Activated CD8-positive, alpha-beta T cell treated with anti-CD3 and anti-CD28 coated beads, Interleukin-2, amount 10 ng/mL, durations not matched to agents 7 days and 5 days (primary cell): Measurements from ENCODE around the gene RNF180. TPM values are rescaled to one million over a fixed set of nuclear protein-coding genes. Genes with fewer than 3 reads are reported as not detected.

ENCODE experiments used
- ATAC-seq: fragments of 150-1000 bp; cut with Tn5 transposase; one replicate; pipeline ENCODE4 v1.10.0; 2021; ENCODE audit warnings: moderate library complexity
- CTCF ChIA-PET: fragments of 350-600 bp; sonication (Branson Sonifier 250); formaldehyde crosslinking; loops from one replicate; lab custom pipeline; 2021; ENCODE audit warnings: antibody characterized with exemption; lab: Charles Lee
- POLR2A ChIA-PET: fragments of 350-600 bp; sonication (Branson Sonifier 250); formaldehyde crosslinking; loops from one replicate; lab custom pipeline; 2021; ENCODE audit warnings: antibody characterized with exemption; lab: Charles Lee
- DNase-seq: peaks from one replicate; pipeline ENCODE4 v3.0.0-alpha.2; 2020
- H3K27ac Mint-ChIP-seq: one replicate; pipeline ENCODE4 v1.8.0; 2021; ENCODE audit warnings: mild to moderate bottlenecking, mixed read lengths
- H3K27me3 Mint-ChIP-seq: one replicate; pipeline ENCODE4 v1.8.0; 2021; ENCODE audit warnings: low read depth, mixed read lengths
- H3K36me3 Mint-ChIP-seq: one replicate; pipeline ENCODE4 v1.8.0; 2021; ENCODE audit warnings: low read depth, mixed read lengths
- H3K4me1 Mint-ChIP-seq: one replicate; pipeline ENCODE4 v1.8.0; 2021; ENCODE audit warnings: low read depth, mixed read lengths
- H3K4me3 Mint-ChIP-seq: one replicate; pipeline ENCODE4 v1.8.0; 2021; ENCODE audit warnings: mild to moderate bottlenecking, mixed read lengths
- H3K9me3 Mint-ChIP-seq: one replicate; pipeline ENCODE4 v1.8.0; 2022; ENCODE audit warnings: mixed read lengths; ENCODE audit not compliant: insufficient read depth
- total RNA-seq, 2 experiments: library from RNA; stranded (reverse); gene quantifications; one replicate each; pipeline ENCODE4 v1.2.3, GENCODE V29; 2021

The RNF180 gene
- total RNA-seq, 2 experiments from 2014 or later, result not detected

GRCh38 chr5:64183956-64184355 lies 18.3 kb downstream of the RNF180 start:
- H3K36me3 Mint-ChIP-seq, result no peaks in the 10 kb centered on the region
- no peak overlapping the region for H3K27ac Mint-ChIP-seq
- DNase-seq, result no peak
- no peaks in the 10 kb centered on the region for H3K4me1 Mint-ChIP-seq
- H3K27me3 Mint-ChIP-seq, result no peaks in the 10 kb centered on the region
- no peak for ATAC-seq
- POLR2A ChIA-PET, result no interaction called here
- CTCF ChIA-PET, result no interaction called here
- no peak overlapping the region for H3K4me3 Mint-ChIP-seq
- H3K9me3 Mint-ChIP-seq, result no peaks in the 10 kb centered on the region

DNA sequence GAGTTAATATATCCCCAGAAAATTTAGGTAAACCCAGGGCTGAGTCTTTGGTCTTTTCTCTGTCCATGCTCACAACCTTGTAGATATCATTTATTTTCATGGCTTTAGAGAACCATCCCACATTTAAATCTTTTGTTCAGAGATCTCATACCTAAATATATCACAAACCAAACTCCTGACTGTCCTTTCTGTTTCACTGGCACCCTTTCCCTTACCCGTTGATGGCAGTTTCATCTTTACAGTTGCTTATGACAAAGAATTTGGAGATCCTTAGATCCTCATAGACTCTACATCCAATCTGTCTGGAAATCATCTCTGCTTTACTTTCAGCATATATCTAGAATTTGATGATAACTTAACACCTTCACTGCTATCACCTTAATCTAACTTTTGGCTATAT lies 19.2 kb downstream of the RNF180 start:
- Mint-ChIP-seq H3K4me1 (no peaks in the 10 kb centered on the region), H3K4me3 (no peak overlapping the region), H3K9me3 (no peaks in the 10 kb centered on the region), H3K36me3 (no peaks in the 10 kb centered on the region), H3K27me3 (no peaks in the 10 kb centered on the region), H3K27ac (no peak overlapping the region)
- CTCF ChIA-PET, result no interaction called here
- ATAC-seq (no peak), DNase-seq (no peak)
- POLR2A ChIA-PET, result no interaction called here

DNA sequence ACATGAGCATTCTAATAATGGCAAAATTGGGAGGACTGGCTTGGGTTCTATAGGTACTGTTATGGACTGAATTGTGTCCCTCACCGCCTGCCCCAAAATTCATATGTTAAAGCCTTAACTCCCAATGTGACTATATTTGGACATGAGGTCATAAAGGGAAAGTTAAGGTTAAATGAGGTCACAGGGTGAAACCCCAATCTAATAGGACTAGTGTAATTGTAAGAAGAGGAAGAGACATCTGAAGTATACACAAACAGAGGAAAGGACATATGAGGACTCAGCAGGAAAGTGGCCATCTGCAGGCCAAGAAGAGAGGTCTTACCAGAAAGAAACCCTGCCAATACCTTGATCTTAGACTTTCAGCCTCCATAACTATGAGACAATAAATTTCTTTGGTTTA lies 23.1 kb downstream of the RNF180 start:
- no peaks in the 10 kb centered on the region for H3K4me1 Mint-ChIP-seq
- ATAC-seq, result no peak
- H3K4me3 Mint-ChIP-seq, result no peak overlapping the region
- H3K27ac Mint-ChIP-seq, result no peak overlapping the region
- DNase-seq, result no peak
- no peaks in the 10 kb centered on the region for H3K27me3 Mint-ChIP-seq
- POLR2A ChIA-PET, result no interaction called here
- CTCF ChIA-PET, result no interaction called here
- H3K9me3 Mint-ChIP-seq, result no peaks in the 10 kb centered on the region
- H3K36me3 Mint-ChIP-seq, result no peaks in the 10 kb centered on the region

GRCh38 chr5:64190562-64191306 lies 25.1 kb downstream of the RNF180 start:
- H3K9me3 Mint-ChIP-seq, result no peaks in the 10 kb centered on the region
- no peak overlapping the region for H3K27ac Mint-ChIP-seq
- H3K36me3 Mint-ChIP-seq, result no peaks in the 10 kb centered on the region
- no peak for ATAC-seq
- CTCF ChIA-PET, result no interaction called here
- no peaks in the 10 kb centered on the region for H3K27me3 Mint-ChIP-seq
- no peak for DNase-seq
- POLR2A ChIA-PET, result no interaction called here
- H3K4me1 Mint-ChIP-seq, result no peaks in the 10 kb centered on the region
- no peak overlapping the region for H3K4me3 Mint-ChIP-seq

GRCh38 chr5:64195981-64196380 lies 30.3 kb downstream of the RNF180 start:
- no peaks in the 10 kb centered on the region for H3K36me3 Mint-ChIP-seq
- H3K4me1 Mint-ChIP-seq, result no peaks in the 10 kb centered on the region
- ChIA-PET CTCF (no interaction called here), POLR2A (no interaction called here)
- DNase-seq (no peak), ATAC-seq (no peak)
- no peak overlapping the region for H3K27ac Mint-ChIP-seq
- H3K9me3 Mint-ChIP-seq, result no peaks in the 10 kb centered on the region
- H3K27me3 Mint-ChIP-seq, result no peaks in the 10 kb centered on the region
- no peak overlapping the region for H3K4me3 Mint-ChIP-seq

- ChIA-PET POLR2A (no interaction called here), CTCF (no interaction called here)
- H3K27me3 Mint-ChIP-seq, result no peaks in the 10 kb centered on the region
- DNase-seq, result no peak
- no peaks in the 10 kb centered on the region for H3K9me3 Mint-ChIP-seq
- no peaks in the 10 kb centered on the region for H3K36me3 Mint-ChIP-seq
- no peak overlapping the region for H3K27ac Mint-ChIP-seq
- no peaks in the 10 kb centered on the region for H3K4me1 Mint-ChIP-seq
- ATAC-seq, result no peak
- H3K4me3 Mint-ChIP-seq, result no peak overlapping the region
These were observed 33.8 kb downstream of the RNF180 start for GRCh38 chr5:64199425-64199824.

- H3K27ac Mint-ChIP-seq, result no peak overlapping the region
- DNase-seq, result no peak
- H3K27me3 Mint-ChIP-seq, result no peaks in the 10 kb centered on the region
- no peaks in the 10 kb centered on the region for H3K9me3 Mint-ChIP-seq
- no peaks in the 10 kb centered on the region for H3K36me3 Mint-ChIP-seq
- POLR2A ChIA-PET, result no interaction called here
- CTCF ChIA-PET, result no interaction called here
- no peaks in the 10 kb centered on the region for H3K4me1 Mint-ChIP-seq
- no peak for ATAC-seq
- H3K4me3 Mint-ChIP-seq, result no peak overlapping the region
These were observed 36.4 kb downstream of the RNF180 start for GRCh38 chr5:64201996-64202395.

- Mint-ChIP-seq H3K4me1 (no peaks in the 10 kb centered on the region), H3K4me3 (no peak overlapping the region), H3K27ac (no peak overlapping the region), H3K36me3 (no peaks in the 10 kb centered on the region), H3K9me3 (no peaks in the 10 kb centered on the region), H3K27me3 (no peaks in the 10 kb centered on the region)
- ATAC-seq (no peak), DNase-seq (no peak)
- CTCF ChIA-PET, result no interaction called here
- POLR2A ChIA-PET, result no interaction called here
These were observed 41.0 kb downstream of the RNF180 start for GRCh38 chr5:64206653-64207052.

DNA sequence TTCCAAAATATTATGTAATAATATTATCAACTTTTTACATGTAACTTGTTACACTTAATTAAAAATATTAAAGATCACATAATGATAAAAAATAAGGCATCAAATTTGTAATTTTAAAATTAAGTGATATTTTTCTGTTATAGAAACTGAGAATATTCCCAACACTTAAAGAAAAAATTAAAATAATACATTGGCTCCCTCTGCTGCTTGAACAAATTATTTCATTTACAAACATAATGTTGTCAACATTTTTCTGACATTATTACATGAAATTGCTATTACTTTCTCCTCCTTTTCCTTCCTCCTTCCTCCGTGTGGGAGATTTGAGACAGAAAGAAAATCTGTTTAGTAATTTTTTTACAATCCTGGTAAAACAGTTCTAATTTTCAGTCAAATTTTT lies 42.3 kb downstream of the RNF180 start:
- H3K27ac Mint-ChIP-seq, result no peak overlapping the region

GRCh38 chr5:64209353-64209752 lies 43.7 kb downstream of the RNF180 start:
- ATAC-seq (no peak), DNase-seq (no peak)
- ChIA-PET POLR2A (no interaction called here), CTCF (no interaction called here)
- Mint-ChIP-seq H3K27ac (no peak overlapping the region), H3K4me1 (no peaks in the 10 kb centered on the region), H3K36me3 (no peaks in the 10 kb centered on the region), H3K27me3 (no peaks in the 10 kb centered on the region), H3K9me3 (no peaks in the 10 kb centered on the region), H3K4me3 (no peak overlapping the region)

More for the DNA sequence above, 42.3 kb downstream of the RNF180 start:
- DNase-seq (no peak), ATAC-seq (no peak)
- Mint-ChIP-seq H3K4me1 (no peaks in the 10 kb centered on the region), H3K9me3 (no peaks in the 10 kb centered on the region), H3K27me3 (no peaks in the 10 kb centered on the region), H3K4me3 (no peak overlapping the region), H3K36me3 (no peaks in the 10 kb centered on the region)
- ChIA-PET CTCF (no interaction called here), POLR2A (no interaction called here)

GRCh38 chr5:64210866-64211265 lies 45.2 kb downstream of the RNF180 start:
- CTCF ChIA-PET, result no interaction called here
- Mint-ChIP-seq H3K4me3 (no peak overlapping the region), H3K36me3 (no peaks in the 10 kb centered on the region), H3K9me3 (no peaks in the 10 kb centered on the region), H3K27ac (no peak overlapping the region), H3K4me1 (no peaks in the 10 kb centered on the region), H3K27me3 (no peaks in the 10 kb centered on the region)
- DNase-seq, result no peak
- POLR2A ChIA-PET, result no interaction called here
- ATAC-seq, result no peak

DNA sequence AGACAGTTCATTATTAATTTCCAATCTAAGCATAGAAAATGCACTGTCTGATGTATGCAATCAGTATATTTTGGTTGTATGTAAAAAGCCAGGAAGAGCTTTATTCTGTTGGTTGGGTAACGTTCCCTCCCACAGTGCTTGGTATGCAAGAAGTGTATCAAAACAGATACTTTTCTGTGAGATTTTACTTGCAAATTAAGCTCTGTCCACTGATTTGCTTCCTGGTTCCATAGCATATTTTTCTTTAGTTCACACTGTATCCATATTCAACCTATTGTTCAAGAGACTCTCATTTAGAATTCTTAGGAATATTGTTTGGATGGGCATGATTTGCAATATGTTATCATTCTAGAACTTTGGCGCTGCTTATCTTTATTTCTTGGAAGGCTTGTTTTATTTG lies 47.4 kb downstream of the RNF180 start:
- Mint-ChIP-seq H3K4me3 (no peak overlapping the region), H3K27me3 (no peaks in the 10 kb centered on the region), H3K36me3 (no peaks in the 10 kb centered on the region), H3K9me3 (no peaks in the 10 kb centered on the region), H3K4me1 (no peaks in the 10 kb centered on the region), H3K27ac (no peak overlapping the region)
- POLR2A ChIA-PET, result no interaction called here
- ATAC-seq (no peak), DNase-seq (no peak)
- CTCF ChIA-PET, result no interaction called here

- POLR2A ChIA-PET, result no interaction called here
These were observed 47.9 kb downstream of the RNF180 start for GRCh38 chr5:64213531-64213930.

More at GRCh38 chr5:64213531-64213930, 47.9 kb downstream of the RNF180 start:
- ATAC-seq, result no peak
- CTCF ChIA-PET, result no interaction called here
- Mint-ChIP-seq H3K4me1 (no peaks in the 10 kb centered on the region), H3K27me3 (no peaks in the 10 kb centered on the region), H3K27ac (no peak overlapping the region), H3K36me3 (no peaks in the 10 kb centered on the region), H3K9me3 (no peaks in the 10 kb centered on the region), H3K4me3 (no peak overlapping the region)
- DNase-seq, result no peak
